Measurements from ENCODE around the gene ARF3. TPM values are rescaled to one million over a fixed set of nuclear protein-coding genes. Genes with fewer than 3 reads are reported as not detected.
A peak's percentile ranks its signal among the peaks of the same experiment; 100 is the strongest.

The ARF3 gene
- total RNA-seq (100 to 1,000 TPM in 4 of 7 donors, 10 to 100 TPM in 3; 25.5 to 123 (median 100) TPM), polyA plus RNA-seq (100 to 1,000 TPM in 1 of 2 donors, 10 to 100 TPM in 1; 59.0 to 243 TPM)
- long read RNA-seq, donor 1, full-length matches to known transcripts: 10 of 49 reads
- long read RNA-seq, donor 1, partial matches to known transcripts: 0 of 49 reads
- long read RNA-seq, donor 1, other reads (novel, unspliced or antisense): 39 of 49 reads
- long read RNA-seq, donor 2, full-length matches to known transcripts: 51 of 56 reads
- long read RNA-seq, donor 2, partial matches to known transcripts: 5 of 56 reads
- long read RNA-seq, donor 2, other reads (novel, unspliced or antisense): 0 of 56 reads
- long read RNA-seq, donor 3, full-length matches to known transcripts: 45 of 89 reads
- long read RNA-seq, donor 3, partial matches to known transcripts: 2 of 89 reads
- long read RNA-seq, donor 3, other reads (novel, unspliced or antisense): 42 of 89 reads

- Histone ChIP-seq H3K27ac (peak within 1 kb of the TSS in 1 of 2 donors; percentile 37), H3K36me3 (no peaks in the 10 kb centered on the region), H3K9me3 (no peaks in the 10 kb centered on the region), H3K4me3 (peak within 1 kb of the TSS; percentile 96), H3K27me3 (no peaks in the 10 kb centered on the region), H3K4me1 (ENCODE audit: insufficient read depth) (peaks cover 10% of the 10 kb centered on the region)
- DNase-seq: peak; percentile 92 to 97 (median 95)
- TF ChIP-seq CTCF (IDR thresholded peaks at IDR 0.05): no peak
- peak; percentile 45 for TF ChIP-seq POLR2A (IDR thresholded peaks at IDR 0.05)
- TF ChIP-seq EP300 (IDR thresholded peaks at IDR 0.05): no peak
- intact Hi-C loops (cut with DNase I): no loop called here
- 0 to 2% (median 1%) methylated on average over 42 to 58 of the region's 58 CpGs for WGBS, 3 donors
These were observed at the start of gene ARF3 for GRCh38 chr12:48957141-48958048. Gene ARF3, minus strand, starts transcription at chr12:48957487. Its CDS starts 16,392 bp downstream, at chr12:48941095.

GRCh38 chr12:49000346-49000745 is 43.1 kb upstream of the ARF3 start:
- Histone ChIP-seq H3K27me3 (no peaks in the 10 kb centered on the region), H3K27ac (no peak overlapping the region), H3K36me3 (no peaks in the 10 kb centered on the region), H3K4me1 (ENCODE audit: insufficient read depth) (peaks cover 6% of the 10 kb centered on the region), H3K4me3 (no peak overlapping the region), H3K9me3 (no peaks in the 10 kb centered on the region)
- TF ChIP-seq EP300 (IDR thresholded peaks at IDR 0.05) (no peak), POLR2A (IDR thresholded peaks at IDR 0.05) (no peak), CTCF (IDR thresholded peaks at IDR 0.05) (no peak)
- 79 to 88% (median 84%) methylated on average over 2 of the region's 2 CpGs for WGBS, 3 donors
- intact Hi-C loops (cut with DNase I): no loop called here
- no peak for DNase-seq

DNA sequence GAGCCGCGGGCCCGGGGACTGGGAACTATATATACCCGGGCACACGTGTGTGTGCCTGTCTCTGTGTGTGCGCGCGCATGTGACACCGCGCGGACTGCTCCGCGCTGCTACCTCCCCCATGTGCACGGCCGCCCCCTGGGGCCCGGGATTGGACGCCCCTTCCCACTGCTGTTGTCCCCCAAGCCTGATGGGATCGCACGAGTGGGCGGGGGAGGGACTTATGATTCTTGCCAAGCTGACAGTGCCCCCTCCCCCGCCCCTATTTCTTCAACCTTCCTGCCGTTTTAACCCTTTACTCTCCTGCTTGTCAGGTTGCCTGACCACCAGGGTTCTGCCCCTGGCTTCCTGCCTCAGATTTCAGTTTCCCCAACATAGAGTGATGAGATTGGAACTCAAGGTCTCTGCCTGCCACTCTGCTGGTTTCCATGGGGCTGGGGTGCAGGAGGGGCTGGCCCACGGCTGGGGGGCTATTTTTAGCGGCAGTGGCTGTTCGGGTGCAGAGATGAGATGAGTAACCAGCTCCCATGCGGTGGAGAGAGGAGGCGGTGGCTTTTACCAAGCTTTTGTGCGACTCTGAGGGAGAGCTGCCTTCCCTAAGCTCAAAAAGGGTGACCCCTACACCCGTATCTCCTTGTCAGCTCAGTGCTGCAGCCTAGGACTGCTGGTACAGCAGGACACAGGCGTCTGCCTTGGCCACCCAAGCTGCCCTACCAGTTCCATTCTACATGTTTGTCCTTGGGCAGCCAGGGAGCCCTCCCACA is 42.3 kb upstream of the ARF3 start, which contains the start of gene DDN:
Gene DDN (minus strand): TSS at position 5 of the 761 bp plus-strand sequence. CDS start 88 bp downstream, outside the sequence.
- peak in 1 of 5 donors; percentile 26 for DNase-seq
- TF ChIP-seq CTCF (IDR thresholded peaks at IDR 0.05) (no peak), POLR2A (IDR thresholded peaks at IDR 0.05) (no peak), EP300 (IDR thresholded peaks at IDR 0.05) (no peak)
- intact Hi-C loops (cut with DNase I): loop anchor here in 2 of 4 donors (5.0 to 10.0 kb wide), 2 partner anchors 135 to 147 kb away; partner anchors contain the start of genes DDX23 (in 1 of the 2) and RND1 (in 1 of the 2)
- no peaks in the 10 kb centered on the region for H3K9me3 ChIP-seq
- H3K4me1 ChIP-seq (ENCODE audit: insufficient read depth): peaks cover 6% of the 10 kb centered on the region
- no peaks in the 10 kb centered on the region for H3K27me3 ChIP-seq
- peak within 1 kb of the TSS; percentile 33 for H3K4me3 ChIP-seq
- no peak within 1 kb of the TSS for H3K27ac ChIP-seq
- WGBS, 3 donors: 1 to 4% (median 1%) methylated on average over 21 to 30 of the region's 30 CpGs
- H3K36me3 ChIP-seq: no peaks in the 10 kb centered on the region

All from ovary (tissue), 10 donors.